Measurements from ENCODE around the gene MRPL52. TPM values are rescaled to one million over a fixed set of nuclear protein-coding genes. Genes with fewer than 3 reads are reported as not detected.

The MRPL52 gene
- total and polyA plus RNA-seq, 2 of the 13 experiments (the other 11 are each of a cell fraction or from before 2014, with no cell fraction given) = 118 to 329 TPM

DNA sequence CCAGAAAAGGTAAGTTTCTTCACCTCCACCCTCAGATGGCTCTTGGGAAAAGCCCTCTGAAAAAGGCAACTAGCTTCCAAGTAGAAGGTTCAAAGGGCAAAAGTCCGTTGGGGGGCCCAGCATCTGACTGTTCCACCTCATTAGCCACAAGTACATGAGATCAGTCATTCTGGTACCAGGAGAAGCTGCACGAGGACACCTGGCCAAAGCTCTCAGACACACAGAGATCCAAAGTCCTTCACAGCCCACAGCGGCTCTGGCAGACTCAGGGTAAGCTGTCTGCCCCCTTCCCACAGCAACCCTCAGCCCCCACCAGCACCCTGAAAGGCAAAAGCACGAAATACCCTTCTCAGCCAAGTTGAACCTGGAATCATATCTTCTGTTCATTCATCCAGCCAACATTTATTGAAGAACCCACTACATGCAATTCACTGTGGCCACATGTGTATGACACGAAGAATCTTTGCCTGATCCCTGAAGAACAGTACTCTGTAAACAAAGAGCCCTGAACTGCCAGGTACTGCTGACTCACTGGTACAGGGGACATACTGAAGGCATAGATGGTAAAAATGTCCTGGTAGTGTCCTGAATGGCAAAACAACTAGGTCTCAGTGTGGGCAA is 33.5 kb upstream of the MRPL52 start (continued):
- TF ChIP-seq, protein P1, sequence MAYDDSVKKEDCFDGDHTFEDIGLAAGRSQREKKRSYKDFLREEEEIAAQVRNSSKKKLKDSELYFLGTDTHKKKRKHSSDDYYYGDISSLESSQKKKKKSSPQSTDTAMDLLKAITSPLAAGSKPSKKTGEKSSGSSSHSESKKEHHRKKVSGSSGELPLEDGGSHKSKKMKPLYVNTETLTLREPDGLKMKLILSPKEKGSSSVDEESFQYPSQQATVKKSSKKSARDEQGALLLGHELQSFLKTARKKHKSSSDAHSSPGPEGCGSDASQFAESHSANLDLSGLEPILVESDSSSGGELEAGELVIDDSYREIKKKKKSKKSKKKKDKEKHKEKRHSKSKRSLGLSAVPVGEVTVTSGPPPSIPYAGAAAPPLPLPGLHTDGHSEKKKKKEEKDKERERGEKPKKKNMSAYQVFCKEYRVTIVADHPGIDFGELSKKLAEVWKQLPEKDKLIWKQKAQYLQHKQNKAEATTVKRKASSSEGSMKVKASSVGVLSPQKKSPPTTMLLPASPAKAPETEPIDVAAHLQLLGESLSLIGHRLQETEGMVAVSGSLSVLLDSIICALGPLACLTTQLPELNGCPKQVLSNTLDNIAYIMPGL (CRISPR knock-in tag; IDR thresholded peaks at IDR 0.05; ENCODE audit: borderline replicate concordance in 1 of 2, low read depth in 1 of 2) = no peak; a peak in 2 of 4 replicates
- TF ChIP-seq MED13 (CRISPR knock-in tag; IDR thresholded peaks at IDR 0.05) (no peak), ZFX (CRISPR knock-in tag; IDR thresholded peaks at IDR 0.05; ENCODE audit: low read depth) (no peak), ESRRA (CRISPR knock-in tag; IDR thresholded peaks at IDR 0.05; ENCODE audit: low read depth) (no peak), ZNF256 (CRISPR knock-in tag; conservative IDR thresholded peaks at IDR 0.05) (no peak), ZNF431 (CRISPR knock-in tag; IDR thresholded peaks at IDR 0.05; ENCODE audit: borderline replicate concordance, low read depth) (no peak), ARID2 (CRISPR knock-in tag; IDR thresholded peaks at IDR 0.05; ENCODE audit: borderline replicate concordance) (0 out of 2 replicates have a peak, but pooled peaks have one; percentile 15), ZNF33A (CRISPR knock-in tag; IDR thresholded peaks at IDR 0.05; ENCODE audit: borderline replicate concordance) (no peak), ZZZ3 (CRISPR knock-in tag; IDR thresholded peaks at IDR 0.05; ENCODE audit: borderline replicate concordance) (no peak), NR3C1 (CRISPR knock-in tag; IDR thresholded peaks at IDR 0.05) (no peak), BCL6 (CRISPR knock-in tag; IDR thresholded peaks at IDR 0.05) (0 out of 2 replicates have a peak, but pooled peaks have one; percentile 14), PLRG1 (conservative IDR thresholded peaks at IDR 0.05) (no peak), IKZF1 (IDR thresholded peaks at IDR 0.05) (no peak)
- TF ChIP-seq, protein P2, sequence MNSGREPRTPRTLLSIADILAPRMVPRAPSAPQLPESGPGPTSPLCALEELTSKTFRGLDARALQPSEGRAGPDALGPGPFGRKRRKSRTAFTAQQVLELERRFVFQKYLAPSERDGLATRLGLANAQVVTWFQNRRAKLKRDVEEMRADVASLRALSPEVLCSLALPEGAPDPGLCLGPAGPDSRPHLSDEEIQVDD (CRISPR knock-in tag; IDR thresholded peaks at IDR 0.05; ENCODE audit: borderline replicate concordance) = no peak
- TF ChIP-seq, protein P3, sequence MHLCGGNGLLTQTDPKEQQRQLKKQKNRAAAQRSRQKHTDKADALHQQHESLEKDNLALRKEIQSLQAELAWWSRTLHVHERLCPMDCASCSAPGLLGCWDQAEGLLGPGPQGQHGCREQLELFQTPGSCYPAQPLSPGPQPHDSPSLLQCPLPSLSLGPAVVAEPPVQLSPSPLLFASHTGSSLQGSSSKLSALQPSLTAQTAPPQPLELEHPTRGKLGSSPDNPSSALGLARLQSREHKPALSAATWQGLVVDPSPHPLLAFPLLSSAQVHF (CRISPR knock-in tag; IDR thresholded peaks at IDR 0.05) = no peak
- TF ChIP-seq, protein P4, sequence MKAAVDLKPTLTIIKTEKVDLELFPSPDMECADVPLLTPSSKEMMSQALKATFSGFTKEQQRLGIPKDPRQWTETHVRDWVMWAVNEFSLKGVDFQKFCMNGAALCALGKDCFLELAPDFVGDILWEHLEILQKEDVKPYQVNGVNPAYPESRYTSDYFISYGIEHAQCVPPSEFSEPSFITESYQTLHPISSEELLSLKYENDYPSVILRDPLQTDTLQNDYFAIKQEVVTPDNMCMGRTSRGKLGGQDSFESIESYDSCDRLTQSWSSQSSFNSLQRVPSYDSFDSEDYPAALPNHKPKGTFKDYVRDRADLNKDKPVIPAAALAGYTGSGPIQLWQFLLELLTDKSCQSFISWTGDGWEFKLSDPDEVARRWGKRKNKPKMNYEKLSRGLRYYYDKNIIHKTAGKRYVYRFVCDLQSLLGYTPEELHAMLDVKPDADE (CRISPR knock-in tag; IDR thresholded peaks at IDR 0.05) = no peak
- TF ChIP-seq, protein P5, sequence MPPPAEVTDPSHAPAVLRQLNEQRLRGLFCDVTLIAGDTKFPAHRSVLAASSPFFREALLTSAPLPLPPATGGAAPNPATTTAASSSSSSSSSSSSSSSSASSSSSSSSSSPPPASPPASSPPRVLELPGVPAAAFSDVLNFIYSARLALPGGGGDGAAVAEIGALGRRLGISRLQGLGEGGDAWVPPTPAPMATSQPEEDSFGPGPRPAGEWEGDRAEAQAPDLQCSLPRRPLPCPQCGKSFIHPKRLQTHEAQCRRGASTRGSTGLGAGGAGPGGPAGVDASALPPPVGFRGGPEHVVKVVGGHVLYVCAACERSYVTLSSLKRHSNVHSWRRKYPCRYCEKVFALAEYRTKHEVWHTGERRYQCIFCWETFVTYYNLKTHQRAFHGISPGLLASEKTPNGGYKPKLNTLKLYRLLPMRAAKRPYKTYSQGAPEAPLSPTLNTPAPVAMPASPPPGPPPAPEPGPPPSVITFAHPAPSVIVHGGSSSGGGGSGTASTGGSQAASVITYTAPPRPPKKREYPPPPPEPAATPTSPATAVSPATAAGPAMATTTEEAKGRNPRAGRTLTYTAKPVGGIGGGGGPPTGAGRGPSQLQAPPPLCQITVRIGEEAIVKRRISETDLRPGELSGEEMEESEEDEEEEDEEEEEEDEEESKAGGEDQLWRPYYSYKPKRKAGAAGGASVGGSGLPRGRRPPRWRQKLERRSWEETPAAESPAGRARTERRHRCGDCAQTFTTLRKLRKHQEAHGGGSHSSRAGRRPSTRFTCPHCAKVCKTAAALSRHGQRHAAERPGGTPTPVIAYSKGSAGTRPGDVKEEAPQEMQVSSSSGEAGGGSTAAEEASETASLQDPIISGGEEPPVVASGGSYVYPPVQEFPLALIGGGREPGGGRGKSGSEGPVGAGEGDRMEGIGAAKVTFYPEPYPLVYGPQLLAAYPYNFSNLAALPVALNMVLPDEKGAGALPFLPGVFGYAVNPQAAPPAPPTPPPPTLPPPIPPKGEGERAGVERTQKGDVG (CRISPR knock-in tag; IDR thresholded peaks at IDR 0.05; ENCODE audit: borderline replicate concordance) = no peak
- TF ChIP-seq, protein P6, sequence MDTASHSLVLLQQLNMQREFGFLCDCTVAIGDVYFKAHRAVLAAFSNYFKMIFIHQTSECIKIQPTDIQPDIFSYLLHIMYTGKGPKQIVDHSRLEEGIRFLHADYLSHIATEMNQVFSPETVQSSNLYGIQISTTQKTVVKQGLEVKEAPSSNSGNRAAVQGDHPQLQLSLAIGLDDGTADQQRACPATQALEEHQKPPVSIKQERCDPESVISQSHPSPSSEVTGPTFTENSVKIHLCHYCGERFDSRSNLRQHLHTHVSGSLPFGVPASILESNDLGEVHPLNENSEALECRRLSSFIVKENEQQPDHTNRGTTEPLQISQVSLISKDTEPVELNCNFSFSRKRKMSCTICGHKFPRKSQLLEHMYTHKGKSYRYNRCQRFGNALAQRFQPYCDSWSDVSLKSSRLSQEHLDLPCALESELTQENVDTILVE (CRISPR knock-in tag; IDR thresholded peaks at IDR 0.05) = 0 out of 2 replicates have a peak, but pooled peaks have one; percentile 41

All from HepG2 (cell line).